Uterus (tissue), 4 donors: Measurements from ENCODE around the gene ANAPC4. TPM values are rescaled to one million over a fixed set of nuclear protein-coding genes. Genes with fewer than 3 reads are reported as not detected.
A peak's percentile ranks its signal among the peaks of the same experiment; 100 is the strongest.

Source experiments
- DNase-seq, 2 donors: peaks; one replicate each; pipeline ENCODE4 v3.0.0-alpha.2; 2019 to 2020
- H3K27ac ChIP-seq, 2 donors: fragments of 200-600 bp; sonication (generic); 1 replicate in 1 of 2; 2 replicates in 1 of 2; pipeline ENCODE4 v1.5.1; 2016 to 2018
- H3K27me3 ChIP-seq, 2 donors: fragments of 200-600 bp; sonication (generic); one replicate each; pipeline ENCODE4 v1.5.1; 2018 to 2019; ENCODE audit warnings: control low read depth in 1 of 2
- H3K36me3 ChIP-seq, 2 donors: fragments of 200-600 bp; sonication (generic); one replicate each; pipeline ENCODE4 v1.5.1; 2019; ENCODE audit warnings: control low read depth in 1 of 2
- H3K4me1 ChIP-seq, 2 donors: fragments of 200-600 bp; sonication (generic); one replicate each; pipeline ENCODE4 v1.5.1; 2018 to 2019; ENCODE audit warnings: control low read depth in 1 of 2
- H3K4me3 ChIP-seq, 2 donors: fragments of 200-600 bp; sonication (generic); 1 replicate in 1 of 2; 2 replicates in 1 of 2; pipeline ENCODE4 v1.5.1; 2018 to 2019; ENCODE audit warnings: mild to moderate bottlenecking in 1 of 2
- H3K9me3 ChIP-seq, 2 donors: fragments of 200-600 bp; sonication (generic); one replicate each; pipeline ENCODE4 v1.5.1; 2019; ENCODE audit warnings: control low read depth in 1 of 2
- POLR2A ChIP-seq, 2 donors: fragments of 450-650 bp; IDR thresholded peaks; one replicate each; pipeline ENCODE4 v1.6.1; 2016; ENCODE audit warnings: antibody characterized with exemption in 2 of 2, mild to moderate bottlenecking in 1 of 2, moderate library complexity in 1 of 2
- intact Hi-C: fragments of 100-400 bp; cut with DNase I; formaldehyde crosslinking; loops from one replicate; pipeline ENCODE4 v1.15.1; 2023; ENCODE audit warnings: low total_unique reads
- total RNA-seq, 4 donors: library from RNA; depleted of rRNA in 3 of 4; stranded (reverse); fragments of >200 nt in 3 of 4; gene quantifications; one replicate each; pipeline versions ENCODE4 v1.1.0 to v1.2.4, GENCODE V29; 2014 to 2023
- TF ChIP-seq, protein P1 (sequence below), 4 experiments: fragments of 200-600 bp in 2 of 4; fragments of 450-650 bp in 2 of 4; sonication (generic) in 2 of 4; IDR thresholded peaks; one replicate each; pipeline ENCODE4 v1.5.1; 2016 to 2019; ENCODE audit warnings: antibody characterized with exemption in 4 of 4, mild to moderate bottlenecking in 2 of 4, moderate library complexity in 1 of 4
- donor health status: DM: yes; HTN: yes; CAD: no.

The ANAPC4 gene
- total RNA-seq, 4 donors from 2014 or later: 40.0 to 70.5 (median 55.5) TPM

DNA sequence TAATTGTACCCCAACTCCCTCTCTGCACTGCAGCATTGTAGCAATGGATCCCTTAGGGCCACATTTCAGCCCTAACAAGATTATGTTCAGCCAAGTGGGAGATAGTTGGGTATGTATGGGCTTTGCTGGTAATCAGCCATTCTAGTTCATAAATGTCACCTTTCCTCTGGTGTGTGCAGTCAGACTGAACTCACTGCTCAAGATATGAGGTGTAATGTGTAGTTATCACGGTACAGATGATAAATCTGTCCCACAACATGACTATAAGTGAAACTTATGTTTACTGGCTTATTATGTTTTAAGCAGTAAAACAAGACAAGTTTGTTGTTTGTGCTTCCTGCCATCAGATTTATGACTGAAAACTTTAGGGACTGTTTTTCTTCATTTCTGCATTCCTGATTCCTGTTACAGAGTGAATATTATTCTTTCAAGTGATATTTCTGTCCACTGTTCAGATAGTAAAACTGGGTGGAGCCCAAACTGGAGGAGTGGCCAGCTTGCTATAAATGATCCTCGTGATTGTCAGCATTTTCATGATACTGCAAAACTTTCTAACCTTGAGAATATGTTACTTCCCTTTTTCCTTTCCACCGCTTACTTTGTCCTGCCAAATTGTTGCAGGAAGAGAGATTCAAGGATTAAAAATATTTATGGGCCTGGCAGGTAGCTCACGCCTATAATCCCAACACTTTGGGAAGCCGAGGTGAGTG, 44.9 kb downstream of the ANAPC4 start:
- peaks cover 0 to 3% of the 10 kb centered on the region in 2 donors for H3K4me1 ChIP-seq
- no peaks in the 10 kb centered on the region for H3K9me3 ChIP-seq
- H3K27me3 ChIP-seq: no peaks in the 10 kb centered on the region
- no peaks in the 10 kb centered on the region for H3K36me3 ChIP-seq
- intact Hi-C loops: no loop called here
- no peak overlapping the region for H3K4me3 ChIP-seq
- no peak for DNase-seq
- H3K27ac ChIP-seq: peak overlapping the region in 1 of 2 donors; percentile 51
- TF ChIP-seq POLR2A (IDR thresholded peaks at IDR 0.05): no peak
- TF ChIP-seq, protein P1, sequence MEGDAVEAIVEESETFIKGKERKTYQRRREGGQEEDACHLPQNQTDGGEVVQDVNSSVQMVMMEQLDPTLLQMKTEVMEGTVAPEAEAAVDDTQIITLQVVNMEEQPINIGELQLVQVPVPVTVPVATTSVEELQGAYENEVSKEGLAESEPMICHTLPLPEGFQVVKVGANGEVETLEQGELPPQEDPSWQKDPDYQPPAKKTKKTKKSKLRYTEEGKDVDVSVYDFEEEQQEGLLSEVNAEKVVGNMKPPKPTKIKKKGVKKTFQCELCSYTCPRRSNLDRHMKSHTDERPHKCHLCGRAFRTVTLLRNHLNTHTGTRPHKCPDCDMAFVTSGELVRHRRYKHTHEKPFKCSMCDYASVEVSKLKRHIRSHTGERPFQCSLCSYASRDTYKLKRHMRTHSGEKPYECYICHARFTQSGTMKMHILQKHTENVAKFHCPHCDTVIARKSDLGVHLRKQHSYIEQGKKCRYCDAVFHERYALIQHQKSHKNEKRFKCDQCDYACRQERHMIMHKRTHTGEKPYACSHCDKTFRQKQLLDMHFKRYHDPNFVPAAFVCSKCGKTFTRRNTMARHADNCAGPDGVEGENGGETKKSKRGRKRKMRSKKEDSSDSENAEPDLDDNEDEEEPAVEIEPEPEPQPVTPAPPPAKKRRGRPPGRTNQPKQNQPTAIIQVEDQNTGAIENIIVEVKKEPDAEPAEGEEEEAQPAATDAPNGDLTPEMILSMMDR (IDR thresholded peaks at IDR 0.05): no peak

DNA sequence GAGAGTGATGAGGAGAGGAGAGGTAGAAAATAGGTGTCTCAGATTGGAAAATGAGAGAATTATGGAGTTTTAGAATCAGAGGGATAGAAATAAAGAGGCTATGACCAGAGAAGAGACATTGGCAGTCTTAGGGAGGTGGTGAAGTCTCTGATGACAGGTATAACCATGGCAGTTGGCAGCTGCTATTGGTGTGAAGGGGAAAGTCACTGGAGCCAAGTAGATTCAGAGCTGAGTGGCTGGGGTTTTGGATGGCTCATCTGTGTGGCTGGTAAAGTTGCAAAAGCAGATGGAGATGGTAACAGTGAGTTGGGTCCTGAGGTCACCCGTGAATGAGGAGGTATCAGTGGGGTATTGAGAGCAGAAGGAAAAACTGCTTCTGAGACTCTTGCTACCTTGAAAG, 46.5 kb downstream of the ANAPC4 start:
- DNase-seq: no peak
- intact Hi-C loops: no loop called here
- TF ChIP-seq POLR2A (IDR thresholded peaks at IDR 0.05): no peak
- TF ChIP-seq, protein P1 (IDR thresholded peaks at IDR 0.05): no peak

GRCh38 chr4:25424539-25425228, 47.6 kb downstream of the ANAPC4 start:
- Histone ChIP-seq H3K36me3 (no peaks in the 10 kb centered on the region), H3K27me3 (no peaks in the 10 kb centered on the region), H3K9me3 (no peaks in the 10 kb centered on the region), H3K4me3 (no peak overlapping the region), H3K27ac (peak overlapping the region; percentile 35 to 69), H3K4me1 (peaks cover 0 to 3% of the 10 kb centered on the region in 2 donors)
- intact Hi-C loops: no loop called here
- no peak for TF ChIP-seq POLR2A (IDR thresholded peaks at IDR 0.05)
- TF ChIP-seq, protein P1 (IDR thresholded peaks at IDR 0.05): no peak
- peak; percentile 28 to 61 for DNase-seq

More for the DNA sequence above, 46.5 kb downstream of the ANAPC4 start:
- Histone ChIP-seq H3K27ac (no peak overlapping the region), H3K9me3 (no peaks in the 10 kb centered on the region), H3K4me1 (peaks cover 0 to 3% of the 10 kb centered on the region in 2 donors), H3K36me3 (no peaks in the 10 kb centered on the region), H3K27me3 (no peaks in the 10 kb centered on the region), H3K4me3 (no peak overlapping the region)

DNA sequence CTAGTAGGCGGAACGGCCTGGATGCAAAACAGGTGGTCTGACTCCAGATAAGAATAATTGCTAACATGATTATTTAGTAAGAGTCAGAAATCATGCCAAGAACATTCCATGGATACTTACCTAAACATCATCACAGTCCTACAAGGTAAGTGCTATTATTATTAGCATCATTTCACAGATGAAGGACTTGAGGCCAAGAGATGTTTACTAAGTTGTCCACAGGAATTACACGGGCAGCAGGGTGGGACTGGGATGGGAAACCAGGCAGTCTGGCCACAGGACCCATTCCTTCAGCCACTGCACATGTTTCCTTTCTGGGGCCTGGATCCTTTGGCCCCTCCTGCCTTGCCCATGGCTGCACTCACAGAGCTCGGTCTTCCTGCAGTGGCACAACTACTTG, 48.3 kb downstream of the ANAPC4 start:
- Histone ChIP-seq H3K27ac (peak overlapping the region; percentile 23 to 28), H3K27me3 (no peaks in the 10 kb centered on the region), H3K4me3 (no peak overlapping the region), H3K9me3 (no peaks in the 10 kb centered on the region), H3K36me3 (no peaks in the 10 kb centered on the region), H3K4me1 (peaks cover 0 to 3% of the 10 kb centered on the region in 2 donors)
- TF ChIP-seq POLR2A (IDR thresholded peaks at IDR 0.05): no peak
- TF ChIP-seq, protein P1 (IDR thresholded peaks at IDR 0.05): no peak
- DNase-seq: no peak
- intact Hi-C loops: no loop called here

- H3K4me3 ChIP-seq: no peak overlapping the region
- DNase-seq: no peak
- no peaks in the 10 kb centered on the region for H3K9me3 ChIP-seq
- no peaks in the 10 kb centered on the region for H3K4me1 ChIP-seq
- H3K36me3 ChIP-seq: no peaks in the 10 kb centered on the region
- intact Hi-C loops: no loop called here
- H3K27ac ChIP-seq: no peak overlapping the region
- TF ChIP-seq, protein P1 (IDR thresholded peaks at IDR 0.05): no peak
- no peak for TF ChIP-seq POLR2A (IDR thresholded peaks at IDR 0.05)
- no peaks in the 10 kb centered on the region for H3K27me3 ChIP-seq
Observed at GRCh38 chr4:25427871-25428270, 50.8 kb downstream of the ANAPC4 start.
